GM18861 (cell line): ENCODE measurements around the gene SLC25A41.

ENCODE experiments used
- ATAC-seq: cut with Tn5 transposase; IDR thresholded peaks from one replicate; pipeline ENCODE4 v1.9.1; 2021; ENCODE audit not compliant: unreplicated experiment

SLC25A41 gene

DNA sequence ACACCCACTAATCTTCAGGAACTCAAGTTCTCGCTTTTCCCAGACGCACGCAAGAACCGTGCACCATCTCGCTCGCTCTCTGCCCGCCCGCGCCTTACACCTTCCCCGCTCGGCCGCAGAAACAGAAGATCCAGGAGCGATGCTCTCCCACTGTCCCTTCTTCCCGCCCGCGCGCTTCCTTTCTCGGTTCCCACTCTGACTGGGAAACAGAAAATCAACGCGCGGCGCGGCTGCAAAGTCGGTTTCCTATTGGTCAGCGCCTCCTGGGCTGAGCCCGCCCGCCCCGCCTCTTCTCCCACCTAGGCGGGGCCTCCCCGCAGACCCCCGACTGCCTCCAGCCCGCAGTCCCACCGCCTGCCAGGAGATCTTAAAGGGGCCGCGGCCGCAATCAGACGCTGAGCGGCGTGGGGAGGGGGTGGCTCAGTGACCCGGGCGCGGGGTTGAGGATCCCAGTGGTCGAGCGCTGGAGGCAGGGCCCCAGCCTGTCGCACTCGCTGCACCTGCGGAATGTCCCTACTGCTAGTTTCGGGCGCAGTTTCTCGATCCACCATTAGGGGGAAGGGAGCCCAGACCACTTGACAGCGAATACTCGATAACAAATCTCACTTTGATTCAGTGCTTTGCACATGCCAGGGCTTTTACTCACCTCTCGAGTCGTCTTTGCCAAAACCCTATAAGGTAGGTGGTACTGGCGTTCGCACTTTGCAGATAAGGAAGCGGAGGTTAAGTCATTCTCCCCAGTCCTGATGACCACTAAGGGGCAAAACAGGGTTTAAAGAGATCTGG, 26.7 kb upstream of the SLC25A41 start:
- peak; percentile 56 for ATAC-seq

GRCh38 chr19:6459262-6460098, 25.9 kb upstream of the SLC25A41 start, which contains the start of gene SLC25A23:
Gene SLC25A23, minus strand, starts transcription at chr19:6459792. Its CDS starts 164 bp downstream, at chr19:6459628.
- no peak for ATAC-seq

GRCh38 chr19:6458695-6459261, 25.2 kb upstream of the SLC25A41 start:
- no peak for ATAC-seq

- ATAC-seq = no peak
Observed at GRCh38 chr19:6457958-6458694, 24.6 kb upstream of the SLC25A41 start.

DNA sequence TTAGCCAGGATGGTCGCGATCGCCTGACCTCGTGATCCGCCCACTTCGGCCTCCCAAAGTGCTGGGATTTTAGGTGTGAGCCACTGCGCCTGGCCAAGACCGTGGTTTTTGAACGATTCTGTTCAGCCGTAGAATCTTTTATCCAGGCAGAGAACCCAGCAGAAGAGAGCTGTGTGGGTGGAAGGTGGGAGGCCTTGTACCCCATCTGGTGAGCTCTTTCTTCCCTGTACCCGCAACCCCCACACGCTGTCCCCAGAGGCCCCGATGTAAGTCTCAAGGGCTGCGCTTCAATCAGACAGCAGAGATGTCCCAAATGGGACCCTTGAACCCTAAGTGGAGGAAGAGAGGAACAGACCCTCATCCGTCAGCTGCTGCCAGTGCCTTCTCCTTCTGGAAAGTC, 22.4 kb upstream of the SLC25A41 start:
- no peak for ATAC-seq

DNA sequence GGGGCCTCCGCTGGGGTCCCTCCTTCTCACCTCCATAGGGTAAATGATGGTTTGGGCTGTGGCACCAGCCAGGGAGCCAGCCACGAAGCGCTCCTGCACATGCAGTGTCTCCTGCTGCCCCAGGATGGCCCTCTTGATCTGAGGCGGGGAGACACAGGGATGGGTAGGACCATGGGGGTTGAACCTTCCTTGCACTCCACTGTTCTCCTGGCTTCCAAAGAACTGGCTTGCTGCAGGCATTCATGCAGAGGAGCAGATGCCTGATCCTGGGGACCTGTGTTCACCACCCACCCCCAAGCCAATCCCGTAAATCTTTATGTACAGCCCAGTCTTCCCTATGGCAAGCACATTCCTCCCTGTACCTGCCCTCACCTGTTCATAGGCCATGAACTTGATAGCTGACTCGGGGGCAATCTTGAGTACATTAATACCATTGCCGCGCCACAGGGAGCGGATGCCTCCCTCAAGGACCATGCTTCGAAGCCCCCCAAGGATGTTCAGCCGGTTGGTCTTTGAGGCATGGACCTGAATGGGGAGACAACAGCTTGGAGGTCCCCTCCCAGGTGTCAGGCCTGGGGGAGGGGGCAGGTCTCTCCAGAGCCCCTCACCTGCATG, 20.5 kb upstream of the SLC25A41 start:
- no peak for ATAC-seq

DNA sequence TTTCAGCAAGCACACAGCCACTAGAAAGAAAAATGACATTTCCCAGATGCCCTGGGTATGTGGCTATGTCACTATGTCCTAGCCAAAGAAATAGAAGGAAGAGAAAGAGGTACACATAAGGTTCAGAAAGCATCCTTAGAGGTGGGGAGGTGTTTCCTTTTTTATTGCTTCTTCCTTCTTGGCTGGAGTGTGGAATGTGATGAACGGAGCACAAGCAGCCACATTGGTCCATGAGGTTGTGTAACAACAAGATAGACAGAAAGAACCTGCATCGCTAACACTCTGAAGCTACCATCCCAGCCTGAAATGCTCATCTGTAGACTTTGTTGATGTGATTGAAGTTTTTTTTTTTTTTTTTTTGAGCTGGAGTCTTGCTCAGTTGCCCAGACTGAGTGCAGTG, 19.3 kb upstream of the SLC25A41 start:
- no peak for ATAC-seq

DNA sequence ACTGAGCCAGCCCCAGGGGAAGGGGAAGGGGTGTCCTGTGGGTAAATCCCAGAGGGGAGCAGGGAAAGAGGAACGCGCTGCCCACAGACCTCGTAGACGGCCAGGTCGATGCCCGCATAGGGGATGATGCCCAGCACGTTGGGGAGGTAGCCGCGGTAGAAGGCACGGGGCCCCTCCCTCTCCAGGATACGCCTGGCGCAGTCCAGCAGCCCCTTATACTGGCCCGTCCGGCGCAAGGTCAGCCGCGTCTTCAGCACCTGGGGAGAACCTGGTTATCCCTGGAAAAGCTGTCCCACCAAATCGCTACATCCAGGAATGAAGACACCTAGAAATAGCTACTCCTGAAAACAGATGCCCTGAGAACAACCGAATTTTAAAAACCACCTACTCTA, 18.7 kb upstream of the SLC25A41 start:
- no peak for ATAC-seq

GRCh38 chr19:6451583-6452222, 18.1 kb upstream of the SLC25A41 start:
- ATAC-seq = no peak

DNA sequence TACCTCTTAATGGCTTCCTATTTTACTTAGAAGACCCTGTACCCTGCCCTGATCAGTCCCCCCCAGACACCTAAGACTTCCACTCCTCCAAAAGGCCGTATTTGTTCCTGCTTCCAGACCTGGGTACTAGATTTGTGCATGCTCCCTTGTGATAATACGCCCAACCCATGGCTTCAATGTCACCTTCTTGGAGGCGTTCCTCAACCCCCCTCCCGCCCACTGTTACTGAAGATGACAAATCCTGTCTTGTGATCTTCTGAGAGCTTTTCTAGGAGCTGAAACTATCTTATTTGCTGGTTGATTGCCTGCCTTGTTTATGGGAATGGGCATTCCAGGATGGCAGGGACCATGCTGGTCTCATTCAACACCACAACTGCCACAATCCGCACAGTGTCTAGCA, 16.6 kb upstream of the SLC25A41 start:
- no peak for ATAC-seq

DNA sequence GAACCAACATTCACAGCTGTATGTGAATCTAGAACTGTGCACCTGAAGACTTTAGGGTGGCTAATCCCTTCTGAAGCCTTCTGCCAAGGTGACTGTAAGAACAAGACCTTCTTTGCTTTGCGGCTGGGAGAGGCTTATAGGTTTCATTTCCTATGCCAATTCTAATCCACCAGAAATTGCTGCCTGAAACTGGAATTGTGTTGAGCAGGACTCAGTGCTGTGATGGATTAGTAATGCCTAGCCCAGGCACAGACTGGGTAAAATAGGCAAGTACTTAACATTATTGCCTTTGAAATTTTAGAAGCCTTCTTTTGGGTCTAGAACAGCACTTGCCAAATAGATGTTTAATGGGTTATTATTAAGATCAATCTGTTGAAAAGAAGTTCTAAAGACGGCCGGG, 14.5 kb upstream of the SLC25A41 start:
- no peak for ATAC-seq

DNA sequence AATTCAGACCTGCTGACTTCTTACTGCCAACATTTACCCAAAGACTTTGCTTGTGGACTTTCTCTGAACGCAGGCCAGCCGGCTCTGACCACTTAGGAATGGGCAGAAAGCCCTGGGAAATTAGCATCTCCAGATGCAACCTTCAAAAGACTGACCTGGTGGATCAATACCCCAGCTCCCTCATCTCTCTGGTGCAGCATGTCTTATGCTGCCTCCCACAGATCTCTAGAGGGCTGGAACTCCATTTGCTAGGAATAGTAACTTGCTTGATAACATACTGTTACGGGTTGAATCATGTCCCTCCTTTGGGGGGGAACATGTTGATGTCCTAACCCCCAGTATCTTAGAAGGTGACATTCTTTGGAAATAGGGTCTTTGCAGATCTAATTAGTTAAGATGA, 12.9 kb upstream of the SLC25A41 start:
- ATAC-seq = no peak

DNA sequence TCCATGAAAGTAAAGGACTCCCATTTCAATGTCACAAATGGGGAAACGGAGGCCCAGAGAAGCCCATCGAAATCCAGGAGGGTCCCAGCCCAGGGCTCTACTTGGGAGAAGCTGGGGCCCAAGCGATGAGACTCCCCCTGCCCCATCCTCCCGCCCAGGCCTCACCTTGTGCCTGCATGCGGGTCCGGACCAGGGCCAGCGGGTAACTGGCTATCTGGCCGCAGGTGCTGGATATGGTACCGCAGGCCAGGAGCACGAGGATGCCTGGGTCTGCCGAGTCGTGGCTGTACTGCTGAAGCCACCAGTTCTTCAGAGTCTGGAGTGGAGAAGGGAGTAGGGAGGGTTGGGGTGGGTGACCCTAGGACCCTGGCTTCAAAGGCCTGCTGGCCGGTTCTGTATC, 10.4 kb upstream of the SLC25A41 start:
- ATAC-seq = no peak

GRCh38 chr19:6442087-6442688, 8.6 kb upstream of the SLC25A41 start:
- ATAC-seq = no peak

DNA sequence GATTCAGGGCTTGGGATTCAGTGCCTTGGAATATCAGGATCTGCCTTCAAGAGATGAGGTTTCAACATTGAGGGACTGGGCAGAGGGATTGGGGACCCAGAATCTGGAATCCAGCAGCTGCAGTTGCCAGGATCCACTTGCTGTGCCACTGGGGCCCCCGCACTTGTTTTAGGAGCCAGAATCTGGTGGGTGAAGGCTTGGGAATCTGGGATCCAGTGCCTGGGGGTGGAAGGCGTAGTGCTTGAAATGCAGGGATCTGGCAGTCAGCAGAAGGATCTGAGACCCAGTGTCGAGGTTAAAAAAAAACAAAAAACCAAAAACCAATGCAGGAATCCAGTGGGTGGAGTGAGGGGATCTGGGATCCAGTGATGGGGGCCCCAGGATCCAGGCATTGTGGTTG, 7.3 kb upstream of the SLC25A41 start:
- no peak for ATAC-seq

GRCh38 chr19:6439743-6440142, 6.2 kb upstream of the SLC25A41 start:
- ATAC-seq = no peak

DNA sequence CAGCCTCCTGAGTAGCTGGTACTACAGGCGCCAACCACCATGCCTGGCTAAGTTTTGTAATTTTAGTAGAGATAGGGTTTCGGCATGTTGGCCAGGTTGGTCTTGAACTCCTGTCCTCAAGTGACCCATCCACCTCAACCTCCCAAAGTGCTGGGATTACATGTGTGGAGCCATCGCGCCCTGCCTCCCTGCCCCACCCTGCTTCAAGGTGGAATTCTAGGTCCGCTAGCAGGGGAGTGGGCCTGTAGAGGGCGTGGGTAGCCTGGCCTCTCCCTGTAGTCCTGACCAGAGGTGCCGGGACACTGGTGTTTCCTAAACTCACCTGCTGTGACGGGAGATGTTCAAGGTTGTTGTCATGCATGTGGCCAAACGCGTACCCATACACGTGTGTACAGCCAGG, 398 bp downstream of the SLC25A41 start:
- no peak for ATAC-seq

DNA sequence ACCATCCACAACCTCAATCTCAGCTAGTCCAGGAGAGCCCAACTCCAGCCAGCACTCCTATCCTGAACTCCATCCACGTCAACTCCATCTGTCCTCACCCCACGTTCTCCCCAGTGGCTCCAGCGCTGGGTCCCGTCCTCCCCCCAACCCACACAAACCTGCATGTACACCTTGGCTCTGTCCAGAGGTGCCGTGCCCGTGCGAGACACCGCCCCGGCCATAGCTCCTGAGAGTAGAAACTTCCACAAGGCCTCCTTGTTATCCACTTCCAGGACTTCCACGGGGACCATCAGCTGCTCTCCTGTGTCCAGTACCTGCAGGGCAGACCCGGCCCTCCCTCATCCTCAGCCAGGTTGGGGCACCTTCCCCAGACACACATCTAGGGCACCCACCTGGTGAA, 1.7 kb downstream of the SLC25A41 start:
- ATAC-seq = no peak

GRCh38 chr19:6429419-6430221, 3.9 kb downstream of the SLC25A41 start:
- no peak for ATAC-seq
